HL-60 (cell line): ENCODE measurements around the gene MYOM1.

ENCODE experiments used
- DNase-seq, 2 experiments: peaks; one replicate each; pipeline ENCODE4 v3.0.0-alpha.2; 2010 to 2020; ENCODE audit warnings: low read depth in 1 of 2, low spot score in 1 of 2
- H3K27ac ChIP-seq: fragments of 250-450 bp; sonication (Bioruptor Pico); replicated peaks from 2 replicates; pipeline ENCODE4 v1.5.1; 2020; ENCODE audit warnings: mild to moderate bottlenecking, moderate library complexity
- H3K27me3 ChIP-seq: fragments of 250-450 bp; sonication (Bioruptor Pico); 2 replicates; pipeline ENCODE4 v1.5.1; 2021; ENCODE audit warnings: mild to moderate bottlenecking, moderate library complexity; ENCODE audit not compliant: insufficient read depth, poor library complexity, severe bottlenecking
- H3K4me3 ChIP-seq: replicated peaks from 2 replicates; pipeline ENCODE4 v1.5.1; 2011; ENCODE audit warnings: mild to moderate bottlenecking, control low read depth, low read length; ENCODE audit not compliant: insufficient read depth
- GABPA ChIP-seq: IDR thresholded peaks from 2 replicates; pipeline ENCODE4 v1.6.1; 2012; ENCODE audit warnings: low read depth
- POLR2AphosphoS5 ChIP-seq: IDR thresholded peaks from 2 replicates; pipeline ENCODE4 v1.6.1; 2012; ENCODE audit warnings: low read depth
- SPI1 ChIP-seq: IDR thresholded peaks from 2 replicates; pipeline ENCODE4 v1.6.1; 2012; ENCODE audit warnings: low read depth, mild to moderate bottlenecking, borderline replicate concordance
- TF ChIP-seq, protein P1 (sequence below): IDR thresholded peaks from 2 replicates; pipeline ENCODE4 v1.6.1; 2012; ENCODE audit warnings: low read depth; ENCODE audit not compliant: insufficient replicate concordance
- TF ChIP-seq, protein P2 (sequence below): IDR thresholded peaks from one replicate; pipeline ENCODE4 v1.5.1; 2011; ENCODE audit warnings: low read length, control low read depth, inconsistent platforms; ENCODE audit not compliant: insufficient read depth

The MYOM1 gene

DNA sequence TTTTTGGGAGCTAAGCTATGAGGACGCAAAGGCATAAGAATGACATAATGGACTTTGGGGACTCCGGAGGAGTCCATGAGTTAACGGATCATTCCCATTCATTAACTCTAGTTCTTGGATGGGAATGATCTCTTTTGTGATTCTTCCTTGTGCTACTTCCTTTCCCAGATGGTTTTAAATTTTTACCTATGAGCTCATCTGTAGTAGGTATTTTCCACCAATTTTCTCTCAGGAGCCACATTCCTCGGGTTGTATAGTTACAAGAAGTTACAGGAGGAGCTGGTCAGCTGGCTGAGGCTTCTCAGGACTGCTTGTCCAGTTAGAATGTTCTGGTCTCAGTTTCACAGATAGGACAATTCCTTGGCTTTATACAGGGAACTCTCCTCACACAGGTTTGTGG is 164.0 kb downstream of the MYOM1 start:
- Histone ChIP-seq H3K4me3 (no peak overlapping the region), H3K27ac (no peak overlapping the region), H3K27me3 (no peaks in the 10 kb centered on the region)
- TF ChIP-seq POLR2AphosphoS5 = no peak
- TF ChIP-seq GABPA = no peak
- TF ChIP-seq, protein P1, sequence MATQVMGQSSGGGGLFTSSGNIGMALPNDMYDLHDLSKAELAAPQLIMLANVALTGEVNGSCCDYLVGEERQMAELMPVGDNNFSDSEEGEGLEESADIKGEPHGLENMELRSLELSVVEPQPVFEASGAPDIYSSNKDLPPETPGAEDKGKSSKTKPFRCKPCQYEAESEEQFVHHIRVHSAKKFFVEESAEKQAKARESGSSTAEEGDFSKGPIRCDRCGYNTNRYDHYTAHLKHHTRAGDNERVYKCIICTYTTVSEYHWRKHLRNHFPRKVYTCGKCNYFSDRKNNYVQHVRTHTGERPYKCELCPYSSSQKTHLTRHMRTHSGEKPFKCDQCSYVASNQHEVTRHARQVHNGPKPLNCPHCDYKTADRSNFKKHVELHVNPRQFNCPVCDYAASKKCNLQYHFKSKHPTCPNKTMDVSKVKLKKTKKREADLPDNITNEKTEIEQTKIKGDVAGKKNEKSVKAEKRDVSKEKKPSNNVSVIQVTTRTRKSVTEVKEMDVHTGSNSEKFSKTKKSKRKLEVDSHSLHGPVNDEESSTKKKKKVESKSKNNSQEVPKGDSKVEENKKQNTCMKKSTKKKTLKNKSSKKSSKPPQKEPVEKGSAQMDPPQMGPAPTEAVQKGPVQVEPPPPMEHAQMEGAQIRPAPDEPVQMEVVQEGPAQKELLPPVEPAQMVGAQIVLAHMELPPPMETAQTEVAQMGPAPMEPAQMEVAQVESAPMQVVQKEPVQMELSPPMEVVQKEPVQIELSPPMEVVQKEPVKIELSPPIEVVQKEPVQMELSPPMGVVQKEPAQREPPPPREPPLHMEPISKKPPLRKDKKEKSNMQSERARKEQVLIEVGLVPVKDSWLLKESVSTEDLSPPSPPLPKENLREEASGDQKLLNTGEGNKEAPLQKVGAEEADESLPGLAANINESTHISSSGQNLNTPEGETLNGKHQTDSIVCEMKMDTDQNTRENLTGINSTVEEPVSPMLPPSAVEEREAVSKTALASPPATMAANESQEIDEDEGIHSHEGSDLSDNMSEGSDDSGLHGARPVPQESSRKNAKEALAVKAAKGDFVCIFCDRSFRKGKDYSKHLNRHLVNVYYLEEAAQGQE = no peak
- no peak for TF ChIP-seq SPI1
- TF ChIP-seq, protein P2, sequence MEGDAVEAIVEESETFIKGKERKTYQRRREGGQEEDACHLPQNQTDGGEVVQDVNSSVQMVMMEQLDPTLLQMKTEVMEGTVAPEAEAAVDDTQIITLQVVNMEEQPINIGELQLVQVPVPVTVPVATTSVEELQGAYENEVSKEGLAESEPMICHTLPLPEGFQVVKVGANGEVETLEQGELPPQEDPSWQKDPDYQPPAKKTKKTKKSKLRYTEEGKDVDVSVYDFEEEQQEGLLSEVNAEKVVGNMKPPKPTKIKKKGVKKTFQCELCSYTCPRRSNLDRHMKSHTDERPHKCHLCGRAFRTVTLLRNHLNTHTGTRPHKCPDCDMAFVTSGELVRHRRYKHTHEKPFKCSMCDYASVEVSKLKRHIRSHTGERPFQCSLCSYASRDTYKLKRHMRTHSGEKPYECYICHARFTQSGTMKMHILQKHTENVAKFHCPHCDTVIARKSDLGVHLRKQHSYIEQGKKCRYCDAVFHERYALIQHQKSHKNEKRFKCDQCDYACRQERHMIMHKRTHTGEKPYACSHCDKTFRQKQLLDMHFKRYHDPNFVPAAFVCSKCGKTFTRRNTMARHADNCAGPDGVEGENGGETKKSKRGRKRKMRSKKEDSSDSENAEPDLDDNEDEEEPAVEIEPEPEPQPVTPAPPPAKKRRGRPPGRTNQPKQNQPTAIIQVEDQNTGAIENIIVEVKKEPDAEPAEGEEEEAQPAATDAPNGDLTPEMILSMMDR = no peak
- no peak for DNase-seq

GRCh38 chr18:3055186-3055728 is 164.5 kb downstream of the MYOM1 start:
- no peaks in the 10 kb centered on the region for H3K27me3 ChIP-seq
- TF ChIP-seq, protein P2 = no peak
- TF ChIP-seq SPI1 (no peak), POLR2AphosphoS5 (no peak), GABPA (no peak)
- TF ChIP-seq, protein P1 = no peak
- no peak overlapping the region for H3K4me3 ChIP-seq
- DNase-seq = no peak
- no peak overlapping the region for H3K27ac ChIP-seq

DNA sequence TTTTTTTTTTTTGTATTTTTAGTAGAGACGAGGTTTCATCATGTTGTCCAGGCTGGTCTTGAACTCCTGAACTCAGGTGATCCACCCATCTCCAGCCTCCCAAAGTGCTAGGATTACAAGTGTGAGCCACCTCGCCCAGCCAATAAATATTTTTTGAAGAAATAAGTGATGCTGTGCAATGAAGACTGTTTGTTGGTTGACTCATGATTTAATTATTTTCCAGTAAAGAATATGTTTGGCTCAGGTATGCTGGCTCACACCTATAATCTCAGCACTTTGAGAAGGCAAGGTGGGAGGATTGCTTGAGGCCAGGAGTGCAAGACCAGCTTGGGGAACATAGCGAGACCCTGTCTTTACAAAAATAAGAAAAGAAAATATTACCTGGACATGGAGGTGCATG is 165.0 kb downstream of the MYOM1 start:
- TF ChIP-seq, protein P2 = no peak
- TF ChIP-seq SPI1 (no peak), GABPA (no peak), POLR2AphosphoS5 (no peak)
- TF ChIP-seq, protein P1 = no peak
- DNase-seq = no peak
- Histone ChIP-seq H3K27ac (no peak overlapping the region), H3K4me3 (no peak overlapping the region), H3K27me3 (no peaks in the 10 kb centered on the region)
